LNCAP (cell line): ENCODE data around the gene ARF5.

Source experiments
- TF ChIP-seq, protein P1 (sequence below): fragments of 450-650 bp; IDR thresholded peaks from 2 replicates; pipeline ENCODE4 v1.5.1; 2017; ENCODE audit warnings: mild to moderate bottlenecking

Gene ARF5

DNA sequence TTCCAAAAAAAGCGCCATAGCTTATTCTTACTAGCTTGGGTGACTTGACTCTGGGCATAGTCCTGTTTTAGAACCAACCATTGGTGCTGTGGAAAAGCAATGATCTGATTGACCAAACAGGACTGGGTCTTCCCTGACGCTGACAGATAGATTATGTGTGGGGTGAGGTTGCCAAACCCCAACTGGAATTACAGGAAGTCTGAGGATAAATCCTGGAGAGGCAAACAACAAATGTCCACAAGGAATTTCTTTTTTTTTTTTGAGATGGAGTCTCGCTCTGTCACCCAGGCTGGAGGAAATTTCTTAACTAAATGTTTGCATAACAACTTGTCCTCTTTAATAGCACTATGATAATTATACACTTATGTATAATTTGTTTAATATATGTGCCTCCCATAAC lies 22.0 kb upstream of the ARF5 start:
- TF ChIP-seq, protein P1, sequence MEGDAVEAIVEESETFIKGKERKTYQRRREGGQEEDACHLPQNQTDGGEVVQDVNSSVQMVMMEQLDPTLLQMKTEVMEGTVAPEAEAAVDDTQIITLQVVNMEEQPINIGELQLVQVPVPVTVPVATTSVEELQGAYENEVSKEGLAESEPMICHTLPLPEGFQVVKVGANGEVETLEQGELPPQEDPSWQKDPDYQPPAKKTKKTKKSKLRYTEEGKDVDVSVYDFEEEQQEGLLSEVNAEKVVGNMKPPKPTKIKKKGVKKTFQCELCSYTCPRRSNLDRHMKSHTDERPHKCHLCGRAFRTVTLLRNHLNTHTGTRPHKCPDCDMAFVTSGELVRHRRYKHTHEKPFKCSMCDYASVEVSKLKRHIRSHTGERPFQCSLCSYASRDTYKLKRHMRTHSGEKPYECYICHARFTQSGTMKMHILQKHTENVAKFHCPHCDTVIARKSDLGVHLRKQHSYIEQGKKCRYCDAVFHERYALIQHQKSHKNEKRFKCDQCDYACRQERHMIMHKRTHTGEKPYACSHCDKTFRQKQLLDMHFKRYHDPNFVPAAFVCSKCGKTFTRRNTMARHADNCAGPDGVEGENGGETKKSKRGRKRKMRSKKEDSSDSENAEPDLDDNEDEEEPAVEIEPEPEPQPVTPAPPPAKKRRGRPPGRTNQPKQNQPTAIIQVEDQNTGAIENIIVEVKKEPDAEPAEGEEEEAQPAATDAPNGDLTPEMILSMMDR, result no peak

GRCh38 chr7:127571741-127572505 lies 16.3 kb upstream of the ARF5 start:
- TF ChIP-seq, protein P1, result no peak

GRCh38 chr7:127578036-127578684 lies 10.1 kb upstream of the ARF5 start:
- TF ChIP-seq, protein P1, result peak; percentile 29; the same call in 1 of the 2 replicates

DNA sequence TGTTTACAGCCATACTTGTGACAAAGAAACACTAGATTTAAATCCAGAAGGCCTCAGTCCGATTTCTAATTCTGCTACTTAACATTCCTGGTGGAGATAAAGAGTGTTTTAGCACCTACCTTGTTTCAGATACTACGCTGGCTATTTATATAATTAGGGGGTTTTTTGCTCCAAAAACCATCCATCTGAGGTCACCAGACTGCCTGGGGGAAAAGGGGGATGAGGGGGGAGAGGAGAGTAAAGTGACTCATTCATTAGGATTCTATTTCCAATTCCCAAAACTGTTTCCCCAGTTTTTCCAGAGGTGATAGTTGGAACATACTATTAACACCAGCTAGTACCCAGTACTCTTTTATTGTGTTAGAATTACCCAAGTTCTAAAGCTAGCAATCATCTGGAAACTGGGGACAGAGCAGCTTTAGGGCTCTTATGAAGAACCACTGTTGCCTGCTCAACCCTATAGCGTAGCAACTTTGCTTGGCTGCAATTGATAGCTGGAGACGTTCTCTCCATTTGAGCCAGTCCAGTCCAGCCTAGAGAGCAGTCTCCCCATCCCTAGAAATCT lies 9.4 kb upstream of the ARF5 start:
- TF ChIP-seq, protein P1, result no peak

DNA sequence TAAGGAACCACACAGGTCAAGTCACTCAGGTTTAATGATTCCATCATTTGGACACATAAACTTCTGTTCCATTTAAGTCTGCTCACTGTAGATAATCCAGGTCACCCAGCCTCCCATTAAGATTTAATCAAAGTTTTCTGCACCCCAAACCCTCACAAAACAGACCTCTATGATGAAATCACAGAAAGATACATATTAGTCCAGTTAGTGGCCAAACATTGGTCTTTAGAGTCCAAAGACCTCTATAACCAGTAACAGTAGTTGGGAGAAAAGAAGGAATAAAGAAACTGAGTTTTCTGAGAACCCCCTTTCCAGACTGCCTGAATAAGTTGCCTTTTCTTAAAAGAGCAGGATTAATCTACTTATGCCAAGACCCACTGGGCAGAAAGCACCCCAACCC lies 7.6 kb upstream of the ARF5 start:
- TF ChIP-seq, protein P1, result no peak

DNA sequence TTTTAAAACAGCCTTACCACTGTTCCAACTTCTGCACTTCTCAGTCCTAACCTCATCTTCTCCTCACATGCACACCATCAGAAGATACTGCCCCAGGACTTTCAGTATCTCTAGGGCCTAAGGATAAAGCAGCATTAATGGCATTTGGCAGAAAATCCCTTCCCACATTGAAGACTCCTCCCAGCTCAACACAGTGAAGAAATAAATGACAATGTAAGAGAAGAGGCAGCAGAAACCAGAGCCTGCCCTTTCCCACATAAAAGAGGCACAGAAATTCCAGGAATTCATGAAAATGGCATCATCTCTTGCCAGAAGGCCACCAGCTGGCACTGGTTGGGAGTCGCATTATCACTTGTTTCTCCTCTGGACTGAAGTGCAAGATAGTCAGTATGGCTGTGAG lies 6.5 kb upstream of the ARF5 start:
- TF ChIP-seq, protein P1, result no peak

DNA sequence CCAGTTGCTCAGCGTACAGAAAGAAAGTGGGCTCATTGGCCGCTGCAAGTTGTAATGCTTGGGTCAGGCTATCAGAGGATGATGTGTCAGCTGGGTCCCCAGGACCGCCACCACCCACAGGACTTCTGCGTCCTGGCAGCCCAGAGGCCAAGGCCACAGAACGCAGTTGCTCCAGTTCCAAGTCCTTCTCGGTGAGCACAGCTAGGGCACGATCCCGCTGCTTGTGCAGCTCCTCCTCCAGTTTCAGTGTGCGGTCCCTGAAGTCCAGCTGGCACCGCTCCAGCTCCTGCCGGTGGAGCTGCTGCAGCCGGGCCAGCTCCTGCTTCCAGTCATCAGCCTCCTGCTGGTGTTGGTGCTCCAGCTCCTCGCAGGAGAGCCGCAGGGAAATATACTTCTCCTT lies 5.8 kb upstream of the ARF5 start:
- TF ChIP-seq, protein P1, result no peak
